Progenitor cell of endocrine pancreas (in vitro differentiated cells): ENCODE results near the gene UGT1A1. TPM values are rescaled to one million over a fixed set of nuclear protein-coding genes. Genes with fewer than 3 reads are reported as not detected.

Experiments used
- DNase-seq: peaks from one replicate; pipeline ENCODE4 v3.0.0; 2021; ENCODE audit warnings: low spot score; ENCODE audit not compliant: unreplicated experiment
- H3K27ac Mint-ChIP-seq: 2 replicates; pipeline ENCODE4 v1.8.0; 2021; ENCODE audit warnings: mild to moderate bottlenecking, moderate library complexity, mixed read lengths
- H3K27me3 Mint-ChIP-seq: 2 replicates; pipeline ENCODE4 v1.8.0; 2021; ENCODE audit warnings: mixed read lengths
- H3K36me3 Mint-ChIP-seq: 2 replicates; pipeline ENCODE4 v1.8.0; 2022; ENCODE audit warnings: mixed read lengths; ENCODE audit not compliant: insufficient read depth
- H3K4me1 Mint-ChIP-seq: 2 replicates; pipeline ENCODE4 v1.8.0; 2021; ENCODE audit warnings: low read depth, mixed read lengths
- H3K4me3 Mint-ChIP-seq: 2 replicates; pipeline ENCODE4 v1.8.0; 2021; ENCODE audit warnings: low read depth, mild to moderate bottlenecking, moderate library complexity, mixed read lengths
- H3K9me3 Mint-ChIP-seq: 2 replicates; pipeline ENCODE4 v1.8.0; 2021; ENCODE audit warnings: low read depth, mixed read lengths
- CTCF ChIP-seq: fragments of 200-600 bp; sonication (generic); IDR thresholded peaks from one replicate; pipeline ENCODE4 v1.5.0; 2021; ENCODE audit warnings: antibody characterized with exemption, mild to moderate bottlenecking; ENCODE audit not compliant: unreplicated experiment
- total RNA-seq: library from RNA; stranded (reverse); gene quantifications from 2 replicates; pipeline ENCODE4 v1.2.1, GENCODE V29; 2021

The UGT1A1 gene
- total RNA-seq, 1 donor from 2014 or later: not detected

GRCh38 chr2:233779722-233780121, 19.7 kb downstream of the UGT1A1 start:
- H3K36me3 Mint-ChIP-seq: no peaks in the 10 kb centered on the region
- H3K4me3 Mint-ChIP-seq: no peak overlapping the region
- H3K27ac Mint-ChIP-seq: no peak overlapping the region
- no peaks in the 10 kb centered on the region for H3K4me1 Mint-ChIP-seq
- H3K9me3 Mint-ChIP-seq: peaks cover 6% of the 10 kb centered on the region
- TF ChIP-seq CTCF: no peak
- DNase-seq: no peak
- H3K27me3 Mint-ChIP-seq: peaks cover 14% of the 10 kb centered on the region

- H3K9me3 Mint-ChIP-seq: peaks cover 6% of the 10 kb centered on the region
- DNase-seq: no peak
- no peaks in the 10 kb centered on the region for H3K36me3 Mint-ChIP-seq
- H3K4me1 Mint-ChIP-seq: no peaks in the 10 kb centered on the region
- H3K27me3 Mint-ChIP-seq: peaks cover 14% of the 10 kb centered on the region
- H3K4me3 Mint-ChIP-seq: no peak overlapping the region
- TF ChIP-seq CTCF: no peak
- no peak overlapping the region for H3K27ac Mint-ChIP-seq
These were observed 20.7 kb downstream of the UGT1A1 start for GRCh38 chr2:233780771-233781170.

GRCh38 chr2:233789554-233789953, 29.5 kb downstream of the UGT1A1 start:
- H3K36me3 Mint-ChIP-seq: no peaks in the 10 kb centered on the region
- no peak overlapping the region for H3K4me3 Mint-ChIP-seq
- H3K27ac Mint-ChIP-seq: no peak overlapping the region
- TF ChIP-seq CTCF: no peak
- H3K4me1 Mint-ChIP-seq: no peaks in the 10 kb centered on the region
- DNase-seq: no peak
- no peaks in the 10 kb centered on the region for H3K9me3 Mint-ChIP-seq
- H3K27me3 Mint-ChIP-seq: peaks cover 11% of the 10 kb centered on the region

GRCh38 chr2:233791151-233791882, 31.2 kb downstream of the UGT1A1 start:
- Mint-ChIP-seq H3K9me3 (no peaks in the 10 kb centered on the region), H3K4me3 (no peak overlapping the region)
- DNase-seq: no peak

GRCh38 chr2:233791883-233792329, 31.8 kb downstream of the UGT1A1 start:
- H3K36me3 Mint-ChIP-seq: no peaks in the 10 kb centered on the region
- DNase-seq: no peak

More at GRCh38 chr2:233791151-233791882, 31.2 kb downstream of the UGT1A1 start:
- H3K27ac Mint-ChIP-seq: no peak overlapping the region
- peaks cover 11% of the 10 kb centered on the region for H3K27me3 Mint-ChIP-seq
- H3K36me3 Mint-ChIP-seq: no peaks in the 10 kb centered on the region
- TF ChIP-seq CTCF: no peak
- H3K4me1 Mint-ChIP-seq: no peaks in the 10 kb centered on the region

More at GRCh38 chr2:233791883-233792329, 31.8 kb downstream of the UGT1A1 start:
- TF ChIP-seq CTCF: no peak
- no peaks in the 10 kb centered on the region for H3K9me3 Mint-ChIP-seq
- H3K4me3 Mint-ChIP-seq: no peak overlapping the region
- no peak overlapping the region for H3K27ac Mint-ChIP-seq
- peaks cover 11% of the 10 kb centered on the region for H3K27me3 Mint-ChIP-seq
- no peaks in the 10 kb centered on the region for H3K4me1 Mint-ChIP-seq
